HG03135 (cell line): ENCODE measurements around the gene ZC3H18.
A peak's percentile ranks its signal among the peaks of the same experiment; 100 is the strongest.

Source experiments
- ATAC-seq: cut with Tn5 transposase; IDR thresholded peaks from one replicate; pipeline ENCODE4 v1.9.1; 2021; ENCODE audit warnings: mild to moderate bottlenecking, moderate library complexity; ENCODE audit not compliant: unreplicated experiment

ZC3H18 gene

GRCh38 chr16:88636488-88637265, 66.5 kb downstream of the ZC3H18 start:
- ATAC-seq, result no peak

GRCh38 chr16:88638323-88639230, 68.4 kb downstream of the ZC3H18 start, which contains the start of gene IL17C:
IL17C (plus strand) TSS chr16:88638572; CDS start chr16:88638642, 70 bp downstream.
- no peak for ATAC-seq

GRCh38 chr16:88639231-88640038, 69.2 kb downstream of the ZC3H18 start:
- no peak for ATAC-seq

- no peak for ATAC-seq
Measured at GRCh38 chr16:88640039-88640495, 69.9 kb downstream of the ZC3H18 start.

GRCh38 chr16:88640498-88641247, 70.5 kb downstream of the ZC3H18 start:
- ATAC-seq, result no peak

GRCh38 chr16:88642881-88643643, 72.9 kb downstream of the ZC3H18 start:
- no peak for ATAC-seq

GRCh38 chr16:88643644-88643932, 73.4 kb downstream of the ZC3H18 start:
- ATAC-seq, result no peak

GRCh38 chr16:88645455-88645854, 75.3 kb downstream of the ZC3H18 start:
- ATAC-seq, result no peak

- ATAC-seq, result no peak
Measured at GRCh38 chr16:88645941-88646340, 75.7 kb downstream of the ZC3H18 start.

GRCh38 chr16:88646345-88647034, 76.3 kb downstream of the ZC3H18 start:
- ATAC-seq, result no peak

GRCh38 chr16:88647178-88648070, 77.2 kb downstream of the ZC3H18 start:
- ATAC-seq, result no peak

- no peak for ATAC-seq
Measured at GRCh38 chr16:88649195-88649923, 79.2 kb downstream of the ZC3H18 start.

- peak; percentile 11 for ATAC-seq
Measured at GRCh38 chr16:88649924-88650748, 79.9 kb downstream of the ZC3H18 start.

GRCh38 chr16:88650749-88651275, 80.6 kb downstream of the ZC3H18 start, which contains the start of gene CYBA:
CYBA (minus strand) TSS chr16:88651053; CDS start chr16:88651013, 40 bp downstream.
- ATAC-seq, result peak; percentile 65

GRCh38 chr16:88651276-88651988, 81.2 kb downstream of the ZC3H18 start:
- ATAC-seq, result peak; percentile 69
